Endodermal cell (in vitro differentiated cells): Measurements from ENCODE around the gene KNSTRN. TPM values are rescaled to one million over a fixed set of nuclear protein-coding genes. Genes with fewer than 3 reads are reported as not detected.

Source experiments
- DNase-seq: peaks from one replicate; pipeline ENCODE4 v3.0.0-alpha.2; 2017
- H3K27ac ChIP-seq: 2 replicates; pipeline ENCODE4 v1.5.1; 2013; ENCODE audit warnings: mild to moderate bottlenecking, low read depth, low read length, moderate library complexity
- H3K27me3 ChIP-seq: 2 replicates; pipeline ENCODE4 v1.6.1; 2013; ENCODE audit warnings: mild to moderate bottlenecking, low read length, moderate library complexity; ENCODE audit not compliant: insufficient read depth, control insufficient read depth, poor library complexity, severe bottlenecking
- H3K36me3 ChIP-seq: 2 replicates; pipeline ENCODE4 v1.7.0; 2013; ENCODE audit warnings: mild to moderate bottlenecking, low read length, moderate library complexity; ENCODE audit not compliant: control insufficient read depth, insufficient read depth
- H3K4me1 ChIP-seq: one replicate; pipeline ENCODE4 v1.7.0; 2013; ENCODE audit warnings: low read length; ENCODE audit not compliant: control insufficient read depth, insufficient read depth
- H3K4me3 ChIP-seq: 2 replicates; pipeline ENCODE4 v1.5.1; 2013; ENCODE audit warnings: mild to moderate bottlenecking, low read length, moderate library complexity
- H3K9ac ChIP-seq: 2 replicates; pipeline ENCODE4 v1.6.1; 2013; ENCODE audit warnings: mild to moderate bottlenecking, low read length, moderate library complexity; ENCODE audit not compliant: poor library complexity, severe bottlenecking; ENCODE audit errors: extremely low read depth
- H3K9me3 ChIP-seq: 2 replicates; pipeline ENCODE4 v1.6.1; 2013; ENCODE audit warnings: mild to moderate bottlenecking, low read length, moderate library complexity; ENCODE audit not compliant: control insufficient read depth
- H3K27ac Mint-ChIP-seq: 2 replicates; pipeline ENCODE4 v1.8.0; 2020; ENCODE audit warnings: mixed read lengths
- H3K27me3 Mint-ChIP-seq: 2 replicates; pipeline ENCODE4 v1.8.0; 2021; ENCODE audit warnings: mild to moderate bottlenecking, mixed read lengths; ENCODE audit not compliant: insufficient read depth
- H3K36me3 Mint-ChIP-seq: 2 replicates; pipeline ENCODE4 v1.8.0; 2020; ENCODE audit warnings: low read depth, mixed read lengths
- H3K4me1 Mint-ChIP-seq: 2 replicates; pipeline ENCODE4 v1.8.0; 2020; ENCODE audit warnings: mixed read lengths
- H3K4me3 Mint-ChIP-seq: 2 replicates; pipeline ENCODE4 v1.8.0; 2020; ENCODE audit warnings: mild to moderate bottlenecking, moderate library complexity, mixed read lengths
- H3K9me3 Mint-ChIP-seq: 2 replicates; pipeline ENCODE4 v1.8.0; 2020; ENCODE audit warnings: mild to moderate bottlenecking, mixed read lengths
- WGBS, 2 experiments: methylation state at CpG; one replicate each; pipeline versions ENCODE4 v1.1.5 to v1.1.7; 2013; ENCODE audit warnings: missing lambda C conversion rate in 2 of 2, mixed read lengths in 1 of 2; ENCODE audit not compliant: insufficient coverage in 1 of 2, insufficient read length in 1 of 2; 5-methylcytosine and 5-hydroxymethylcytosine counted together
- total RNA-seq, 2 donors: library from RNA; stranded (reverse); fragmentation: NEBNext Ultra II Directional in 1 of 2; extraction: Animal tissue kit (Norgen Biotek cat#: 25700) in 1 of 2; gene quantifications; 2 replicates in 1 of 2; 3 replicates in 1 of 2; pipeline ENCODE4 v1.2.1, GENCODE V29; 2021
- TF ChIP-seq, protein P1 (sequence below): fragments of 200-600 bp; sonication (generic); conservative IDR thresholded peaks from 2 replicates; pipeline ENCODE4 v1.5.0; 2021; ENCODE audit warnings: antibody characterized with exemption, mild to moderate bottlenecking

Gene KNSTRN
- total RNA-seq, 2 donors from 2014 or later, result 57.6 to 92.4 TPM

DNA sequence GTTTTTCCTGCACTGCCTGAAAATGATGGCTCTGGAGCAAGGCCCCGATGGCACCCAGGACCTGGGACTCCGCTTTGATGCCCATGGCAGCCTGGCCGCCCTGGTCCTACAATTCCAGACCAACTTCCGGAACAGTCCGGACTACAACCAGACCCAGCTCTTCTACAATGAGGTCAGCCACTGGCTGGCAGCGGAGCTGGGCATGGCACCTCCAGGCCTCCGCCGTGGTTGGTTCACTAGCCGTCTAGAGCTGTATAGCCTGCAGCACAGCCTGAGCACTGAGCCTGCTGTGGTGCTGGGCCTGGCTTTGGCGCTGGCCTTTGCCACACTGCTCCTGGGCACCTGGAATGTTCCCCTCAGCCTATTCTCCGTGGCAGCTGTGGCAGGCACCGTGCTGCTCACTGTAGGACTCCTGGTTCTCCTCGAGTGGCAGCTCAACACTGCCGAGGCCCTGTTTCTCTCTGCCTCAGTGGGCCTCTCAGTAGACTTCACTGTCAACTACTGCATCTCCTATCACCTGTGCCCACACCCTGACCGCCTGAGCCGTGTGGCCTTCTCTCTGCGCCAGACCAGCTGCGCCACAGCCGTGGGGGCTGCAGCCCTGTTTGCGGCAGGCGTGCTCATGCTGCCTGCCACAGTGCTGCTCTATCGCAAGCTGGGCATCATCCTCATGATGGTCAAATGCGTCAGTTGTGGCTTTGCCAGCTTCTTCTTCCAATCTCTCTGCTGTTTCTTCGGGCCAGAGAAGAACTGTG lies 13.6 kb upstream of the KNSTRN start:
- H3K36me3 Mint-ChIP-seq, result no peaks in the 10 kb centered on the region
- 95 to 97% methylated on average over 18 to 24 of the region's 24 CpGs for WGBS, 2 experiments
- Histone ChIP-seq H3K27ac (no peak overlapping the region), H3K4me3 (no peak overlapping the region), H3K27me3 (peaks cover 42% of the 10 kb centered on the region), H3K36me3 (no peaks in the 10 kb centered on the region), H3K9ac (no peak overlapping the region), H3K4me1 (no peaks in the 10 kb centered on the region), H3K9me3 (no peaks in the 10 kb centered on the region)
- no peaks in the 10 kb centered on the region for H3K4me1 Mint-ChIP-seq
- DNase-seq, result peak; percentile 32
- no peak overlapping the region for H3K4me3 Mint-ChIP-seq
- H3K27me3 Mint-ChIP-seq, result peaks cover 52% of the 10 kb centered on the region
- no peaks in the 10 kb centered on the region for H3K9me3 Mint-ChIP-seq
- H3K27ac Mint-ChIP-seq, result no peak overlapping the region
- TF ChIP-seq, protein P1, sequence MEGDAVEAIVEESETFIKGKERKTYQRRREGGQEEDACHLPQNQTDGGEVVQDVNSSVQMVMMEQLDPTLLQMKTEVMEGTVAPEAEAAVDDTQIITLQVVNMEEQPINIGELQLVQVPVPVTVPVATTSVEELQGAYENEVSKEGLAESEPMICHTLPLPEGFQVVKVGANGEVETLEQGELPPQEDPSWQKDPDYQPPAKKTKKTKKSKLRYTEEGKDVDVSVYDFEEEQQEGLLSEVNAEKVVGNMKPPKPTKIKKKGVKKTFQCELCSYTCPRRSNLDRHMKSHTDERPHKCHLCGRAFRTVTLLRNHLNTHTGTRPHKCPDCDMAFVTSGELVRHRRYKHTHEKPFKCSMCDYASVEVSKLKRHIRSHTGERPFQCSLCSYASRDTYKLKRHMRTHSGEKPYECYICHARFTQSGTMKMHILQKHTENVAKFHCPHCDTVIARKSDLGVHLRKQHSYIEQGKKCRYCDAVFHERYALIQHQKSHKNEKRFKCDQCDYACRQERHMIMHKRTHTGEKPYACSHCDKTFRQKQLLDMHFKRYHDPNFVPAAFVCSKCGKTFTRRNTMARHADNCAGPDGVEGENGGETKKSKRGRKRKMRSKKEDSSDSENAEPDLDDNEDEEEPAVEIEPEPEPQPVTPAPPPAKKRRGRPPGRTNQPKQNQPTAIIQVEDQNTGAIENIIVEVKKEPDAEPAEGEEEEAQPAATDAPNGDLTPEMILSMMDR, result no peak

DNA sequence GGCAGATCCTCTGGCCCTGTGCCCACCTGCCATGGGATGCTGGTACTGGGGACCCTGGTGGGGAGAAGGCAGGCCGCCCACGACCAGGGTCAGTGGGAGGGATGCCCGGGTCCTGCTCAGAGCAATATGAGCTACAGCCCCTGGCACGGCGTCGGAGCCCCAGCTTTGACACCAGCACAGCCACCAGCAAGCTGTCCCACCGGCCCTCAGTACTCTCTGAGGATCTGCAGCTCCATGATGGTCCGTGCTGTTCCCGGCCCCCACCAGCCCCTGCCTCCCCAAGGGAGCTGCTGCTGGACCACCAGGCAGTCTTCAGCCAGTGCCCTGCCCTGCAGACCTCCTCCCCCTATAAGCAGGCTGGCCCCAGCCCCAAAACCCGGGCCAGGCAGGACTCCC lies 13.0 kb upstream of the KNSTRN start:
- Histone ChIP-seq H3K27ac (no peak overlapping the region), H3K36me3 (no peaks in the 10 kb centered on the region), H3K4me1 (no peaks in the 10 kb centered on the region), H3K27me3 (peaks cover 42% of the 10 kb centered on the region), H3K9me3 (no peaks in the 10 kb centered on the region), H3K9ac (no peak overlapping the region), H3K4me3 (no peak overlapping the region)
- H3K36me3 Mint-ChIP-seq, result no peaks in the 10 kb centered on the region
- no peak overlapping the region for H3K4me3 Mint-ChIP-seq
- 89 to 92% methylated on average over 10 of the region's 10 CpGs for WGBS, 2 experiments
- H3K4me1 Mint-ChIP-seq, result no peaks in the 10 kb centered on the region
- no peak for DNase-seq
- no peaks in the 10 kb centered on the region for H3K9me3 Mint-ChIP-seq
- TF ChIP-seq, protein P1, result no peak
- H3K27me3 Mint-ChIP-seq, result peaks cover 52% of the 10 kb centered on the region
- H3K27ac Mint-ChIP-seq, result no peak overlapping the region

DNA sequence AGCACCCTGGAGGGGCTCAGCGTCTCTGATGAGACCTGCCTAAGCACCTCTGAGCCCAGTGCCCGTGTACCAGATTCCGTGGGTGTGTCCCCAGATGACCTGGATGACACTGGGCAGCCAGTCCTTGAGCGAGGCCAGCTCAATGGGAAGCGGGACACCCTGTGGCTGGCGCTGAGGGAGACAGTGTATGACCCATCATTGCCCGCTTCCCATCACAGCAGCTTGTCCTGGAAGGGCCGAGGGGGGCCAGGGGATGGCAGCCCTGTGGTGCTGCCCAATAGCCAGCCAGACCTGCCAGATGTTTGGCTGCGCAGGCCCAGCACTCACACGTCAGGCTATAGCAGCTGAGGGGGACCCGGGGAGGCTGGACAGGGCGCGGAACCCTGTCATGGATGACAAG lies 12.6 kb upstream of the KNSTRN start:
- H3K27me3 ChIP-seq, result peaks cover 42% of the 10 kb centered on the region
- no peaks in the 10 kb centered on the region for H3K9me3 Mint-ChIP-seq
- H3K4me3 ChIP-seq, result no peak overlapping the region
- H3K36me3 Mint-ChIP-seq, result no peaks in the 10 kb centered on the region
- no peak overlapping the region for H3K27ac Mint-ChIP-seq
- 89 to 97% methylated on average over 11 to 13 of the region's 13 CpGs for WGBS, 2 experiments
- no peaks in the 10 kb centered on the region for H3K9me3 ChIP-seq
- peaks cover 52% of the 10 kb centered on the region for H3K27me3 Mint-ChIP-seq
- no peaks in the 10 kb centered on the region for H3K36me3 ChIP-seq
- H3K4me3 Mint-ChIP-seq, result no peak overlapping the region
- no peaks in the 10 kb centered on the region for H3K4me1 Mint-ChIP-seq
- TF ChIP-seq, protein P1, result no peak
- no peak overlapping the region for H3K9ac ChIP-seq
- H3K27ac ChIP-seq, result no peak overlapping the region
- DNase-seq, result peak; percentile 37
- H3K4me1 ChIP-seq, result no peaks in the 10 kb centered on the region
